OCI-LY7 (cell line): ENCODE data around the gene FABP1. TPM values are rescaled to one million over a fixed set of nuclear protein-coding genes. Genes with fewer than 3 reads are reported as not detected.

Experiments used
- BruUV-seq: library from RNA; stranded (reverse); fragments of 400-500 nt; replicated peaks from 2 replicates; lab custom pipeline; 2021; lab: Mats Ljungman, UMichigan
- CTCF ChIA-PET: fragments of 300-600 bp; sonication (Branson Sonifier 250); formaldehyde crosslinking; loops from one replicate; lab custom pipeline; 2022; ENCODE audit warnings: antibody characterized with exemption; ENCODE audit not compliant: unreplicated experiment; lab: Charles Lee
- POLR2A ChIA-PET: fragments of 300-600 bp; sonication (Branson Sonifier 250); formaldehyde crosslinking; loops from one replicate; lab custom pipeline; 2022; ENCODE audit warnings: antibody characterized with exemption; lab: Charles Lee
- DNase-seq: peaks from one replicate; pipeline ENCODE4 v3.0.0-alpha.2; 2015; ENCODE audit warnings: low spot score
- H2AFZ ChIP-seq: fragments of 200-600 bp; sonication (generic), shearing (Covaris generic); 2 replicates; pipeline ENCODE4 v1.6.1; 2014; ENCODE audit warnings: mild to moderate bottlenecking, antibody characterized with exemption, low read length, moderate library complexity
- H3K27ac ChIP-seq: fragments of 200-600 bp; sonication (generic); 2 replicates; pipeline ENCODE4 v1.5.1; 2014; ENCODE audit warnings: mixed run types, low read depth, mild to moderate bottlenecking, moderate library complexity, low read length, inconsistent platforms; ENCODE audit not compliant: poor library complexity, severe bottlenecking
- H3K36me3 ChIP-seq: fragments of 200-600 bp; sonication (generic); 2 replicates; pipeline ENCODE4 v1.6.1; 2014; ENCODE audit warnings: mild to moderate bottlenecking, antibody characterized with exemption, low read length, moderate library complexity, mixed read lengths; ENCODE audit not compliant: insufficient read depth
- H3K4me1 ChIP-seq: fragments of 200-600 bp; sonication (generic); 2 replicates; pipeline ENCODE4 v1.5.1; 2014; ENCODE audit warnings: mild to moderate bottlenecking, low read length; ENCODE audit not compliant: insufficient read depth, poor library complexity, severe bottlenecking
- H3K4me2 ChIP-seq: fragments of 200-600 bp; sonication (generic); 2 replicates; pipeline ENCODE4 v1.6.1; 2014; ENCODE audit warnings: mild to moderate bottlenecking, low read length
- H3K4me3 ChIP-seq: fragments of 200-600 bp; sonication (generic); 2 replicates; pipeline ENCODE4 v1.5.1; 2014; ENCODE audit warnings: mild to moderate bottlenecking, low read depth, low read length; ENCODE audit not compliant: poor library complexity, severe bottlenecking
- H3K79me2 ChIP-seq: fragments of 200-600 bp; sonication (generic); 2 replicates; pipeline ENCODE4 v1.6.1; 2016; ENCODE audit warnings: low read depth, mild to moderate bottlenecking, low read length, moderate library complexity, mixed read lengths; ENCODE audit not compliant: insufficient read depth
- H3K9me2 ChIP-seq: fragments of 200-600 bp; sonication (generic); 2 replicates; pipeline ENCODE4 v1.6.1; 2016; ENCODE audit warnings: mild to moderate bottlenecking, low read length, mixed read lengths; ENCODE audit not compliant: insufficient read depth
- H3K9me3 ChIP-seq: fragments of 200-600 bp; sonication (generic); 2 replicates; pipeline ENCODE4 v1.6.1; 2014; ENCODE audit warnings: mild to moderate bottlenecking, mixed run types, low read length, mixed read lengths
- H4K20me1 ChIP-seq: fragments of 200-600 bp; sonication (generic); 2 replicates; pipeline ENCODE4 v1.6.1; 2014; ENCODE audit warnings: mild to moderate bottlenecking, antibody characterized with exemption, low read length, moderate library complexity, mixed read lengths; ENCODE audit not compliant: insufficient read depth
- CTCF ChIP-seq: fragments of 200-600 bp; sonication (generic); conservative IDR thresholded peaks from 2 replicates; pipeline ENCODE4 v1.5.1; 2014; ENCODE audit warnings: mild to moderate bottlenecking, antibody characterized with exemption, low read length, moderate library complexity, mixed read lengths
- EZH2phosphoT487 ChIP-seq: fragments of 200-600 bp; sonication (generic); IDR thresholded peaks from 2 replicates; pipeline ENCODE4 v1.6.1; 2018; ENCODE audit warnings: low read depth, borderline replicate concordance, mild to moderate bottlenecking, mixed run types, antibody characterized with exemption, low read length, moderate library complexity, mixed read lengths
- intact Hi-C: fragments of 100-400 bp; cut with micrococcal nuclease; formaldehyde crosslinking; loops from one replicate; pipeline ENCODE4 v1.10.0; 2022; ENCODE audit not compliant: unreplicated experiment
- total RNA-seq, 2 experiments: library from RNA; depleted of rRNA in 1 of 2; stranded (reverse); fragments of >200 nt in 1 of 2; shearing (Covaris generic) in 1 of 2; gene quantifications; 2 replicates each; pipeline ENCODE4 v1.2.3, GENCODE V29; 2014 to 2022

FABP1 gene
- total RNA-seq, 2 experiments from 2014 or later: not detected

GRCh38 chr2:88131201-88131998 is 3.5 kb upstream of the FABP1 start:
- Histone ChIP-seq H3K9me3 (no peaks in the 10 kb centered on the region), H3K79me2 (no peaks in the 10 kb centered on the region), H3K4me1 (no peaks in the 10 kb centered on the region), H3K4me2 (no peak overlapping the region), H2AFZ (no peak overlapping the region), H3K36me3 (no peaks in the 10 kb centered on the region), H4K20me1 (no peaks in the 10 kb centered on the region), H3K4me3 (no peak overlapping the region), H3K9me2 (no peaks in the 10 kb centered on the region), H3K27ac (no peak overlapping the region)
- TF ChIP-seq CTCF (no peak), EZH2phosphoT487 (no peak)
- ChIA-PET POLR2A (no interaction called here), CTCF (no interaction called here)
- no TSS peak for BruUV-seq
- DNase-seq: no peak
- intact Hi-C loops: no loop called here

- Histone ChIP-seq H3K27ac (no peak overlapping the region), H3K9me3 (no peaks in the 10 kb centered on the region), H3K9me2 (no peaks in the 10 kb centered on the region), H3K36me3 (no peaks in the 10 kb centered on the region), H3K4me3 (no peak overlapping the region), H3K79me2 (no peaks in the 10 kb centered on the region), H3K4me1 (no peaks in the 10 kb centered on the region), H2AFZ (no peak overlapping the region), H3K4me2 (no peak overlapping the region), H4K20me1 (no peaks in the 10 kb centered on the region)
- CTCF ChIA-PET: no interaction called here
- no peak for TF ChIP-seq CTCF
- TF ChIP-seq EZH2phosphoT487: no peak
- no TSS peak for BruUV-seq
- no peak for DNase-seq
- intact Hi-C loops: no loop called here
- POLR2A ChIA-PET: no interaction called here
These were observed 1.6 kb upstream of the FABP1 start for GRCh38 chr2:88129313-88129959.
